GM19099 (cell line): ENCODE data around the gene CENATAC.

Source experiments
- POLR2A ChIP-seq: IDR thresholded peaks from 3 replicates; pipeline ENCODE4 v1.6.1; 2011; ENCODE audit warnings: low read depth; ENCODE audit not compliant: insufficient read length; ENCODE audit errors: extremely low read depth

Gene CENATAC

DNA sequence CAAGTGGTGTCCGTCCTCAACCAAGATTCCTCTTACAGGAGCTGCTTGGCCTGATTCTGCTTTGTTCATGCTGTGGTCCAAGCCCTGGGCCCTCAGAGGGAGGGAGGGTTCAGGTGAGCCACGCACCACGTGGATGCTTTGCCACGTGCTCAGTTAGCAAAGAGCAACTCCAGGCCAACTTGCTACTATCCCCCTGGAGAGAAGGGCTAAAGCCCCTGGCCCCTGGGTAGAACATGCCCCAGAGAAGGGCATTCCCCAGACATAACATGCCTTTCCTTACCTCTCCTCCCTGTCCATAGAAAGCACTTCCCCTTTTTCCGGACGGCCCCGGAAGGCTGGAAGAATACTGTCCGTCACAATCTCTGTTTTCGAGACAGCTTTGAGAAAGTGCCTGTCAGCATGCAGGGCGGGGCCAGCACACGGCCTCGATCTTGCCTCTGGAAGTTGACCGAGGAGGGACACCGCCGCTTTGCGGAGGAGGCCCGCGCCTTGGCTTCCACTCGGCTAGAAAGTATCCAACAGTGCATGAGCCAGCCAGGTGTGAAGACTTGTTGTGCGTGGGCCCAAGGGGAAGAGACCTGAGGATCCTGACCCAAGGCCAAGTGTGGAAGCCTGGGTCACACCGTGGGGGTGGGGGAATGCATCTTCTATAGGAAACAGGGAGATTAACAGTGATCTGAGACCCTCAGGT is 17.6 kb upstream of the CENATAC start:
- no peak for TF ChIP-seq POLR2A

DNA sequence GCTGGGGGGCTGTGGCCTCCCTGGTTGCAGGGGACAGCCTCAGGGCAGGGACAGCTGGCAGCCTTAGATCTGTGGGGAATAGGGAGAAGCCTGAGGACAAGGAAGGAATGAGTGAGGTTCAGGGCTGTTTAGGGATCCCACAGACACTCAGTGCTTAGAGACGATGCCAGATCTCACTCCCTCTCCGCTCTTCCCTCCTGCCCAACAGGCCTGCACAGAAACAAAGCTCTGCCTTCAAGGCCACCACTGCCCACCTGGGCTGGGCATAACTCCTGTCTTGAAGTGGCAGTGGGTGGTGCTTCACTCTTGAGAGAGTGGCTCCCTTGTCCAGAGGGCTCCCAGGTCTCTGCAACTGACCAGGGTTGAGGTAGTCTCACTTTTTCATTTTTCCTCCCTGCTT is 13.1 kb upstream of the CENATAC start:
- no peak for TF ChIP-seq POLR2A

DNA sequence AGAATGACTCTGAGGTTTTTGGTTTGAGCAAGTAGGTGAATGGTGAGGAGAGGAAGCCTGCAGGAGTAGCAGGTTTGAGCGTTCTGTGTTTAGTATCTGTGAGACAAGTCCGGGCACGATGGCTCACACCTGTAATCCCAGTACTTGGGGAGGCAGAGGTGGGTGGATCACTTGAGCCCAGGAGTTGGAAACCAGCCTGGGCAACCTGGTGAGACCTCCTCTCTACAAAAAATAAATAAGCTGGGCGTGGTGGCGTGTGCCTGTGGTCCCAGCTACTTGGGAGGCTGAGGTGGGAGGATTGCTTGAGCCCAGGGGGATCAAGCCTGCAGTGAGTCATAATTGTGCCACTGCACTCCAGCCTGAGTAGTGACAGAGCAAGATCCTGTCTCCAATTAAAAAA is 9.7 kb upstream of the CENATAC start:
- no peak for TF ChIP-seq POLR2A

DNA sequence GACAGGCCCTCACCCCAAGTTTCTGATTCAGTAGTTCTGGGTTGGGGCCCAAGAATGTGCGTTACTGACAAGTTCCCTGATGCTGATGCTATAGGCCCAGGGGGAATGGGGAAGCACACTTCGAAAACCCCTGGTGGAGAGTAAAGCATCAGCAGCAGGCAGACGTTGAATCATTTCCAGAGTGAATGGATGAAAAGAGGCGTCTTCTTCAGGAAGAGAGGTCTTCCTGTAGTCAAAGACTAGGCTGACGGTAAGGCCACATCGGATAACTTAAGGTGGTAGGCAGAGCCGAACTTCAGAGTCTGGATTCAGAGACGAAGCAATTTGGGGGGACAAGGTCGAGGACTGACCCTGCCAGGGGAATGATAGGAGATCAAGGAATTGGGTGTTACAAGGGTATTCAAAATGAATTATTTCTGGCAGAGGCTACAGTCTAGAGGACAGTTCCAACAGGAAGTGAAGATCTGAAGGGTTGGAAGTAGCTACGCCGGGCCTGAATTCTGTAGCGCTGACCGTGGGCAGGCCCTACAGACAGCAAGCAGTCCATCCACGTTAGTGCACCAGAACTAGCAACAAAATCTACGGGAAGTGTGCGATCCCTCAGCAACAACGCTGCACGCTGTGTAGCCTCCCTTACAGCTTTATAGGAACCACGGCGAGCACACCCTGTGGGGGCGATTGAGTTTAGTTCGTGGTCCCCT is 862 bp upstream of the CENATAC start:
- TF ChIP-seq POLR2A, result no peak

DNA sequence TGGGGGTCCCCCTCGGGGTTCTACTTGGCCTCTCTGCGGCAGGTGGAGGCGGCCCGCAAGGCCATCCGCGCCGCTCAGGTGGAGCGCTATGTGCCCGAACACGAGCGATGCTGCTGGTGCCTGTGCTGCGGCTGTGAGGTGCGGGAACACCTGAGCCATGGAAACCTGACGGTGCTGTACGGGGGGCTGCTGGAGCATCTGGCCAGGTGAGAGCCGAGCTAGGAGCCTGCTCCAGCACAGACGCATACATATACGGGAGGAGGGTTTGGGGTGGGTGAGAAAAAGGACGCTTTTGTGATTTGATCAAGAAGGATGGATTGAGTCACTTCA is 415 bp downstream of the CENATAC start:
- TF ChIP-seq POLR2A, result no peak

DNA sequence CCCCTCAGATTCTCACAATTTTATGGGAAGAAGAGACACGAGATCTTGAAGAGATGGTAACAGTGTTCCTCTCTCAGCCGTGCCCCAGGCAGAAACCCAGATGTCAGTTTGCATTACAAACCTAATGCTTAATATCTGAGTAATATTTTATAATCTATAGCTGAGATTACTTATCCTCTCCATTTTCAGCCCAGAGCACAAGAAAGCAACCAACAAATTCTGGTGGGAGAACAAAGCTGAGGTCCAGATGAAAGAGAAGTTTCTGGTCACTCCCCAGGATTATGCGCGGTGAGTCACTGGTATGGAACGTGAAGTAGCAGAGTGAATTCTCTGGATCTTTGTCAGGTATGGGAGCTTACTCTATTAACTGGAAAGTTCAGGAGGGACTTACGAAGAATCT is 884 bp downstream of the CENATAC start:
- TF ChIP-seq POLR2A, result no peak

DNA sequence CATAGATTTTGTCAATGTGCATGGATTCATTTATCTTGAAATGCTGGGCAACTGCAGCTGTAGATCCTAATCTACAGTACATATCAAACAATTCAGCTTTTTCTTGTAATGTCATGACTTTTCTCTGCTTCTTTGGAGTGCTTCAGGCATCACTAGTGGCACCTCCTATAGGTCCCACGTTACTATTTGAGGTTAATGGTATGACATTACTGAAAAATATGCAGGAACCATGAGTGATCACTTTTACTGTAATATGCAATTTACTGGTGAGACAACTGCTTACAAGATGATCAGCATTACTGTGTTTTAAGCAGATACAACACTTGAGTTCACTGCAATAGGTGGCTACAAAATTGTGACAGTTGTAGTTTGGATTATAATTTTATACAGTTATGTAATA is 3.0 kb downstream of the CENATAC start:
- TF ChIP-seq POLR2A, result no peak

DNA sequence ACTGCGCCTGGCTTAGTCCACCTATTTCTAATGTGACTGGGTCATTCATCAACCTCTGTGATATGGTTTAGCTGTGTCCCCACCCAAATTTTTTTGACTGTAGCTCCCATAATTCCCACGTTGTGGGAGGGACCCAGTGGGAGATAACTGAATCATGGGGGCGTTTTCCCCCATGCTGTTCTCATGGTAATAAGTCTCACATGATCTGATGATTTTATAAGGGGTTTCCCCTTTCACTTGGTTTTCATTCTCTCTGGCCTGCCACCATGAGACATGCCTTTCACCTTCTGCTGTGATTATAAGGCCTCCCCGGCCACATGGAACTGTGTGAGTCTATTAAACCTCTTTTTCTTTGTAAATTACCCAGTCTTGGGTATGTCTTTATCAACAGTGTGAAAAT is 8.7 kb downstream of the CENATAC start:
- no peak for TF ChIP-seq POLR2A

DNA sequence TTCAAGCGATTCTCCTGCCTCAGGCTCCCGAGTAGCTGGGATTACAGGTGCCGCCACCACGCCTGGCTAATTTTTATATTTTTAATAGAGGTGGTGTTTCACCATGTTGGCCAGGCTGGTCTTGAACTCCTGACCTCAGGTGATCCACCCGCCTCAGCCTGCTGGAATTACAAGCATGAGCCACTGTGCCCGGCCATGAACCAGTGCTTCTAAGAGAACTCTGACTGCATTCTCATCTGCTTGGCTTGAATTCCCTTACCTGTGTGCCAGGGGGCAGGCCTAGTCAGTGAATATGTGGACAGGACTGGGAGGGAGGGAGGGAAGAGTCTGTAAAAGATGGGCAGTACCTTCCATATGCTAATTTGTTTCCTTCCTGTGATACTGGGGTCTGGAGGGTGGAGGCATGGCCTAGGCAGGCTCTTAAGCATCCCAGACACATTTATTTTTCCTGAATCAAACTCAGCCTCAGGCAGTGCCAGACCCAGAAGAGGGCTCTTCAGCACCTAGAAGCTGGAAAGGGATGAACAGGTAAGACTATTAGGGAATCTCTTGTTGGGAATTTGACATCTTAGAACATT is 13.6 kb downstream of the CENATAC start:
- no peak for TF ChIP-seq POLR2A

DNA sequence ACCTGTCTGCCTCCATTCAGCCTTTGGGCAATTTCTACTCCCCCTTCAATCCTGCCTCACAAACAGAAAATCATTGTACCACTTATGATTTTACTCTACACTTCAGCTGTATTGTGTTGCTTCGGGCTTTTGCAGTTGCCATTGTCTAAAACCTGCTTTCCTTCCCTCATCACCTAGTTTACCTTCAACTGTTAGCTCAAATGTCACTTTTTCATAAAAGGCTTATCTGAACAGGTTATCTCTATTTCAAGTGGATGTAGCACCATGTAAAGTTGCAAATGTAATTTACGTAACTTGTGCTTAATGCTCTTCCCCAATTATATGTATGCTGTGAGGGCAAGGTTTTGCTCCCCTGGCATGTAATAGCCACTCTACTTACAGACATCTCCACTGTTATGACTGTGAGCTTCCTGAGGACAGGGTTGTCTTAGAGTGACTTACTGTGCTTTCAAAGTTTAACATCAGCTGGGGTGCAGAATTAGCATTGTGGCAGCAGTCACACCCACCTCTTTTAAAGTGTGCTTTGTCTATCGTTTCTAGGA is 14.8 kb downstream of the CENATAC start:
- TF ChIP-seq POLR2A, result no peak

DNA sequence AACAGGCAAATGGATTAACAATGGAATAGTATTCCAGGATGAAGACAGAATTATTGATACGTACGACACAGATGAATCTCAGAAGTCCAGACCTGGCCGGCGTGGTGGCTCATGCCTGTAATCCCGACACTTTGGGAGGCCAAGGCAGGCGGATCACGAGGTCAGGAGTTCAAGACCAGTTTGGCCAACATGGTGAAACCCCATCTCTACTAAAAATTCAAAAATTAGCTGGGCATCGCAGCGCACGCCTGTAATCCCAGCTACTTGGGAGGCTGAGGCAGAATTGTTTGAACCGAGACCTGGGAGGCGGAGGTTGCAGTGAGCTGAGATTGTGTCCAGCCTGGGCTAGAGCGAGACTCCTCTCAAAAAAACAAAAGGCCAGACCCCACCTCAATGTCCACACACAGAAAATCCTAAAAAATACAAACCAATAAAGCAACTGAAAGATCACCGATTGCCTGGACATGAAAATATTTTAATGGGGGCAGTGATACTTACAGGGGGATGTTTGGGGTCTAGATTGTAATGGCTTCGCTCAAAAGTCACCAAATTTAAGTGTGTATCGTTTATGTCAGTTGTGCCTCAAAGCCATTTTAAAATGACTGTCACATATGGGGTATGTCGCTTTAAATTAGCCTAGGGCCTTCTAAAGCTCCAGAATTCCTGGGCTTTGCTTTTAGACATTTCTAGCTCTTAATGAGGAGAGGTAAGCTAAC is 16.4 kb downstream of the CENATAC start:
- peak; percentile 28 for TF ChIP-seq POLR2A

DNA sequence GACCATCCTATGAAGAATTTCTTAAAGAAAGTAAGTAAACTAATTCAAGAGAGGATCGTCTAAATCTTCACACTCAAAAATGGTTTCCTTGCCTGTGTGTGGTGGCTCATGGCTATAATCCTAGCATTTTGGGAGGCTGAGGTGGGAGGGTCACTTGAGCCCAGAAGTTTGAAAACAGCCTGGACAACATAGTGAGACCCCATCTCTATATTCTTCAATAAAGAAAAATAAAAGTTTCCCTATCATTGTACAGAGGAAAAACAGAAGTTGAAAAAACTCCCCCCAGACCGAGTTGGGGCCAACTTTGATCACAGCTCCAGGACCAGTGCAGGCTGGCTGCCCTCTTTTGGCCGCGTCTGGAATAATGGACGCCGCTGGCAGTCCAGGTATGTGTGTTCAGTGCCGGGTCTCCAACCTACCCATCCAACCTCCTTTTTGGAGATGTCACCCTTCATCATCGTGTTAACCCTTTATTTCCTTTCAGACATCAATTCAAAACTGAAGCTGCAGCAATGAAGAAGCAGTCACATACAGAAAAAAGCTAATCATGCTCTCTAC is 17.2 kb downstream of the CENATAC start:
- TF ChIP-seq POLR2A, result no peak

DNA sequence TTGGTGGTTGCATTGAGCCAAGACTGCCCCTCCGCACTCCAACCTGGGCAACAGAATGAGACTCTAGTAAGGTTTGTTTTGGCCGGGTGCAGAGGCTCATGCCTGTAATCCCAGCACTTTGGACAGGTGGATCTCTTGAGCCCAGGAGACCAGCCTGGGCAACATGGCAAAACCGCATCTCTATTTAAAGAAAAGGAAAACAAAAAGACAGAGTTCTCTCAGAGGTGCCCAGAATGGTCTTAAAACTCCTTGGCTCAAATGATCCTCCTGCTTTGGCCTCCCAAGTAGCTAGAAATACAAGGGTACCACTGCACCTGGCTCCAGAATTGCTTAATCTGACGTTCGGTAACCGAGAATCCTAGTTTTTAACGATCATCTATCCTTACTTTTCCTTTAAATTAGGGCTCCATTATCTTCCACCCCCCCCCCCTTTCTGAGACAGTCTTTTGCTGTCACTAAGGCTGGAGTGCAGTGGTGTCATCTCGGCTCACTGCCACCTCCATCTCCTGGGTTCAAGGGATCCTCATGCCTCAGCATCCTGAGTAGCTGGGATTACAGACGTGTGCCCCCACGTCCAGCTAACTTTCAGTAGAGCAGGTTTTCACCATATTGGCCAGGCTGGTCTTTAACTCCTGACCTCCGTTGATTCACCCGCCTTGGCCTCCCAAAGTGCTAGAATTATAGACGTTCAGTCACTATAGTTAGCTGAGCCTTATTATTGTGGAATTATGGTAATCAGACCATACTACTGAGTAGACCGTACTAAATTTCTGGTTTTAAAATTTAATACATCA is 18.5 kb downstream of the CENATAC start:
- no peak for TF ChIP-seq POLR2A

DNA sequence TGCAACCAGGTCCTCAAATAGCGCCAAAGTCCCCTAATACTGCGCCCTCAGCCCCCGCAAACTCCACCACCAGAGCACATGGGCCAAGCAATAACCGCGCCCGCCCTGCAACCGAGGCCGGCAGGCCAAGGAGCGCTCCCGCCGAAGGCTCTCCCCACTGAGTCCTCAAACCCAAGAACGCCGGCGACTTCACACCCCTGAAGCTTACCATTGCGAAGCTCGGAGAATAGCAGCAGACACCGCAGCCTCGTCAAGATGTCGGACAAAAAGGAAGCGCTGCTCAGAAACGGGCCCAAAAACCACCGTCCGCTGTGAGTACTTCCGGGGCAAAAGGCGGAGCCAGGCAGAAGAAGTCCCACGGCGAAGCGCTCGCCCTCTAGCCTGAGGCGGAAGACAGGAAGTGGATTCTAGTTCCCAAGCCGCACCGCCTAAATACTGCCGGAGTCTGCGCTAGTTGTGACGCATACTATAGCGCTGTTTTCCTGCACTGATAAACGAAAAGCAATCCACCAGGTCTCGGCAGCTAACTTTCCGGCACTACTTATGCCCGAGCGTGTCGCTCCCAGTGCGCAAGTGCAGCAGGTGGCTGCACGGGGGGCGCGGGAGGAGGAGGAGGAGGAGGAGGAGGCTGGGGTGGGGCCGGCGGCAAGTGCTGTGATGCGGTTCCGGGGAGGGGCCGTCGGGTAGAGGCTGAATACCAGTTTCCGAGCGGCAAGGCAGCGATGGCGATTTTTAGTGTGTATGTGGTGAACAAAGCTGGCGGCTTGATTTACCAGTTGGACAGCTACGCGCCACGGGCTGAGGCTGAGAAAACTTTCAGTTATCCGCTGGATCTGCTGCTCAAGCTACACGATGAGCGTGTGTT is 20.4 kb downstream of the CENATAC start, which contains the start of the genes RPS25 and TRAPPC4:
Gene RPS25, minus strand, starts transcription at position 270 of the 865 bp plus-strand sequence. Its CDS starts 59 bp downstream, at position 211.
Gene TRAPPC4, plus strand, starts transcription at position 693 of the 865 bp plus-strand sequence. Its CDS starts 30 bp downstream, at position 723.
- peak; percentile 94 for TF ChIP-seq POLR2A

DNA sequence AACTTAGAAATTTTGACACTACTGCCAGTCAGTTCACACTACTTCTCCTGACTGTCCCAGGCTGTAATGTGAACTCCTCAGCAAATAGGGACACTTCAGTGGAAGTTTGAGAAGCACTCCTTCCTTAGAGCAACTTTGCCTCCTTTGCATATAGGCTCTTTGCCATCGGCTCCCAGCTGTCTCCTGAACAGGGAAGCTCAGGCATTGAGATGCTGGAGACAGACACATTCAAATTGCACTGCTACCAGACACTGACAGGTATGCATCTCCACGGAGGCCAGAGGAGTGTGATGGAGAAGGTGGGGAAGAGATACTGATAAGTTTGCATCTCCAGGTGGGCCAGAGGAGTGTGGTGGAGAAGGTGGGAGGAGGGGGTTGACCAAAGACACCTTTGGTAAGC is 22.1 kb downstream of the CENATAC start:
- no peak for TF ChIP-seq POLR2A
